22Rv1 (cell line): ENCODE measurements around the gene MAN1B1.
"Not testable (repeated sequence)": the region's sequence is repeated elsewhere in the genome, so short reads cannot be mapped to it uniquely, and the experiment has no call there.

ENCODE experiments used
- H3K27ac ChIP-seq: fragments of 450-650 bp; 2 replicates; pipeline ENCODE4 v1.5.1; 2017
- CTCF ChIP-seq: fragments of 450-650 bp; IDR thresholded peaks from 2 replicates; pipeline ENCODE4 v1.5.1; 2017; ENCODE audit warnings: mild to moderate bottlenecking
- ZFX ChIP-seq: fragments of 450-650 bp; IDR thresholded peaks from 2 replicates; pipeline ENCODE4 v1.6.1; 2017; ENCODE audit warnings: antibody characterized with exemption, borderline replicate concordance

MAN1B1 gene

GRCh38 chr9:137116027-137116507, 29.3 kb downstream of the MAN1B1 start:
- TF ChIP-seq CTCF = no peak
- no peak for TF ChIP-seq ZFX
- H3K27ac ChIP-seq = peak overlapping the region; percentile 80

- no peak for TF ChIP-seq ZFX
- no peak for TF ChIP-seq CTCF
- peak overlapping the region; percentile 80 for H3K27ac ChIP-seq
These were observed 29.9 kb downstream of the MAN1B1 start for GRCh38 chr9:137116728-137117127.

GRCh38 chr9:137117269-137117731, 30.5 kb downstream of the MAN1B1 start:
- peak overlapping the region; percentile 80; the same call in 1 of the 2 replicates for H3K27ac ChIP-seq
- TF ChIP-seq CTCF (no peak), ZFX (no peak)

- not testable (repeated sequence) for H3K27ac ChIP-seq
These were observed 31.4 kb downstream of the MAN1B1 start for GRCh38 chr9:137118092-137118603.

- peak overlapping the region; percentile 60 for H3K27ac ChIP-seq
These were observed 35.4 kb downstream of the MAN1B1 start for GRCh38 chr9:137121927-137122795.

GRCh38 chr9:137122796-137123467, 36.1 kb downstream of the MAN1B1 start:
- peak overlapping the region; percentile 60 for H3K27ac ChIP-seq

- H3K27ac ChIP-seq = peak overlapping the region; percentile 60
These were observed 36.7 kb downstream of the MAN1B1 start for GRCh38 chr9:137123468-137123837.

GRCh38 chr9:137123952-137124462, 37.2 kb downstream of the MAN1B1 start:
- H3K27ac ChIP-seq = peak overlapping the region; percentile 60

More at GRCh38 chr9:137123468-137123837, 36.7 kb downstream of the MAN1B1 start:
- no peak for TF ChIP-seq ZFX
- no peak for TF ChIP-seq CTCF

GRCh38 chr9:137126786-137127185, 40.0 kb downstream of the MAN1B1 start:
- H3K27ac ChIP-seq = peak overlapping the region; percentile 93
- TF ChIP-seq CTCF (no peak), ZFX (no peak)
